Neural progenitor cell (in vitro differentiated cells): ENCODE data around the gene NEUROD6.

Experiments
- CTCF ChIP-seq: fragments of 200-600 bp; sonication (generic); IDR thresholded peaks from 2 replicates; pipeline ENCODE4 v1.5.1; 2017; ENCODE audit warnings: antibody characterized with exemption, mild to moderate bottlenecking
- EZH2 ChIP-seq: fragments of 200-600 bp; sonication (generic); IDR thresholded peaks from 2 replicates; pipeline ENCODE4 v1.6.1; 2017; ENCODE audit warnings: antibody characterized with exemption, mild to moderate bottlenecking, moderate library complexity
- EZH2phosphoT487 ChIP-seq: fragments of 200-600 bp; sonication (generic); IDR thresholded peaks from 2 replicates; pipeline ENCODE4 v1.6.1; 2017; ENCODE audit warnings: antibody characterized with exemption

- no peak for TF ChIP-seq CTCF
- no peak for TF ChIP-seq EZH2phosphoT487
- TF ChIP-seq EZH2, result no peak
Observed at GRCh38 chr7:31338706-31339105, 1.8 kb downstream of the NEUROD6 start.
